H1 (cell line): ENCODE data around the gene RNASE13. TPM values are rescaled to one million over a fixed set of nuclear protein-coding genes. Genes with fewer than 3 reads are reported as not detected.

Source experiments
- CTCF ChIA-PET: fragments of 300-600 bp; sonication (Branson Sonifier 250); formaldehyde crosslinking; loops from one replicate; lab custom pipeline; 2021; ENCODE audit not compliant: partially characterized antibody; lab: Charles Lee
- POLR2A ChIA-PET: fragments of 300-600 bp; sonication (Branson Sonifier 250); formaldehyde crosslinking; loops from one replicate; lab custom pipeline; 2021; ENCODE audit warnings: inconsistent platforms; ENCODE audit not compliant: partially characterized antibody; lab: Charles Lee
- DNase-seq, 2 experiments: peaks; one replicate each; pipeline versions ENCODE4 v3.0.0 to v3.0.0-alpha.2; 2010 to 2022; ENCODE audit warnings: low spot score in 2 of 2, low read depth in 1 of 2, mixed read lengths in 1 of 2
- FAIRE-seq: peaks from 2 replicates; lab custom pipeline; 2011; peaks lifted over from hg19 to GRCh38; lab: Jason Lieb, UNC
- H2AFZ ChIP-seq: 2 replicates; pipeline ENCODE4 v1.8.1; 2012; ENCODE audit warnings: low read length, inconsistent platforms
- H2AK5ac ChIP-seq: 2 replicates; pipeline ENCODE4 v1.6.1; 2013; ENCODE audit warnings: low read depth, low read length
- H2BK120ac ChIP-seq: replicated peaks from 2 replicates; pipeline ENCODE3; 2013; ENCODE audit warnings: low read depth, low read length, inconsistent platforms
- H2BK12ac ChIP-seq: 2 replicates; pipeline ENCODE4 v1.6.1; 2013; ENCODE audit warnings: low read depth, low read length
- H2BK15ac ChIP-seq: 2 replicates; pipeline ENCODE4 v1.6.1; 2013; ENCODE audit warnings: low read length
- H2BK20ac ChIP-seq: 2 replicates; pipeline ENCODE4 v1.6.1; 2013; ENCODE audit warnings: low read length
- H2BK5ac ChIP-seq: 2 replicates; pipeline ENCODE4 v1.6.1; 2013; ENCODE audit warnings: low read depth, low read length
- H3K14ac ChIP-seq: 2 replicates; pipeline ENCODE4 v1.6.1; 2013; ENCODE audit warnings: inconsistent platforms; ENCODE audit not compliant: insufficient read length
- H3K18ac ChIP-seq: 2 replicates; pipeline ENCODE4 v1.6.1; 2013; ENCODE audit warnings: low read length; ENCODE audit errors: extremely low read depth
- H3K23ac ChIP-seq: 2 replicates; pipeline ENCODE4 v1.6.1; 2013; ENCODE audit warnings: inconsistent platforms; ENCODE audit not compliant: insufficient read length
- H3K23me2 ChIP-seq: 2 replicates; pipeline ENCODE4 v1.6.1; 2013; ENCODE audit warnings: low read depth, low read length
- H3K27ac ChIP-seq: 2 replicates; pipeline ENCODE4 v1.6.1; 2011; ENCODE audit warnings: low read depth, low read length, inconsistent platforms
- H3K27me3 ChIP-seq, 4 experiments: replicated peaks in 1 of 4; 1 replicate in 1 of 4; 2 replicates in 3 of 4; pipeline versions ENCODE4 v1.6.1 to v1.8.1; 2011 to 2013; ENCODE audit warnings: low read length in 3 of 4, mild to moderate bottlenecking in 3 of 4, inconsistent platforms in 2 of 4, mixed read lengths in 2 of 4, moderate library complexity in 1 of 4; ENCODE audit not compliant: control insufficient read depth in 3 of 4, insufficient read depth in 3 of 4; ENCODE audit errors: extremely low read depth in 1 of 4
- H3K36me3 ChIP-seq, 4 experiments: 2 replicates each; pipeline versions ENCODE4 v1.6.1 to v1.8.1; 2011 to 2013; ENCODE audit warnings: mild to moderate bottlenecking in 4 of 4, low read length in 3 of 4, moderate library complexity in 2 of 4, control low read depth in 1 of 4, inconsistent platforms in 1 of 4; ENCODE audit not compliant: insufficient read depth in 4 of 4, control insufficient read depth in 2 of 4
- H3K4ac ChIP-seq: replicated peaks from 2 replicates; pipeline ENCODE3; 2013; ENCODE audit warnings: low read length, low read depth, mixed read lengths, inconsistent platforms; ENCODE audit not compliant: insufficient read length
- H3K4me1 ChIP-seq, 4 experiments: replicated peaks in 1 of 4; 1 replicate in 1 of 4; 2 replicates in 3 of 4; pipeline versions ENCODE4 v1.6.1 to v1.8.1; 2011 to 2013; ENCODE audit warnings: low read length in 3 of 4, inconsistent platforms in 2 of 4, mixed read lengths in 1 of 4; ENCODE audit not compliant: insufficient read depth in 4 of 4, control insufficient read depth in 3 of 4
- H3K4me2 ChIP-seq, 2 experiments: 2 replicates each; pipeline versions ENCODE4 v1.6.1 to v1.8.1; 2011 to 2013; ENCODE audit warnings: low read depth in 2 of 2, low read length in 2 of 2, control low read depth in 1 of 2, inconsistent platforms in 1 of 2, mild to moderate bottlenecking in 1 of 2; ENCODE audit not compliant: insufficient read depth in 1 of 2
- H3K4me3 ChIP-seq, 4 experiments: fragments of 200-600, 300-600 bp in 1 of 4; sonication (generic), shearing (Covaris generic), sonication (Bioruptor Twin) in 1 of 4; 2 replicates each; pipeline versions ENCODE4 v1.5.1 to v1.8.1; 2011 to 2016; ENCODE audit warnings: low read length in 4 of 4, low read depth in 3 of 4, control low read depth in 2 of 4, inconsistent platforms in 2 of 4, mild to moderate bottlenecking in 2 of 4, mixed read lengths in 1 of 4, moderate library complexity in 1 of 4; ENCODE audit not compliant: insufficient read depth in 2 of 4; ENCODE audit errors: extremely low read depth in 1 of 4
- H3K56ac ChIP-seq: replicated peaks from 2 replicates; pipeline ENCODE3; 2013; ENCODE audit warnings: low read depth, mild to moderate bottlenecking, mixed read lengths, low read length, inconsistent platforms; ENCODE audit not compliant: insufficient read length
- H3K79me1 ChIP-seq: 2 replicates; pipeline ENCODE4 v1.6.1; 2013; ENCODE audit warnings: low read depth, low read length, control low read depth
- H3K79me2 ChIP-seq, 2 experiments: 2 replicates each; pipeline versions ENCODE4 v1.6.1 to v1.8.1; 2012 to 2013; ENCODE audit warnings: low read length in 2 of 2, mild to moderate bottlenecking in 2 of 2, inconsistent platforms in 1 of 2; ENCODE audit not compliant: insufficient read depth in 2 of 2, control insufficient read depth in 1 of 2
- H3K9ac ChIP-seq, 4 experiments: replicated peaks in 1 of 4; 1 replicate in 1 of 4; 2 replicates in 3 of 4; pipeline versions ENCODE4 v1.6.1 to v1.8.1; 2011 to 2013; ENCODE audit warnings: low read depth in 3 of 4, low read length in 3 of 4, control low read depth in 2 of 4, mild to moderate bottlenecking in 2 of 4, moderate library complexity in 2 of 4, inconsistent platforms in 1 of 4; ENCODE audit errors: extremely low read depth in 1 of 4
- H3K9me3 ChIP-seq, 2 experiments: 2 replicates each; pipeline versions ENCODE4 v1.6.1 to v1.8.1; 2012 to 2013; ENCODE audit warnings: mild to moderate bottlenecking in 2 of 2, moderate library complexity in 2 of 2, control low read depth in 1 of 2, inconsistent platforms in 1 of 2, low read depth in 1 of 2, low read length in 1 of 2, mixed read lengths in 1 of 2; ENCODE audit not compliant: insufficient read depth in 2 of 2
- H4K20me1 ChIP-seq, 2 experiments: replicated peaks in 1 of 2; 2 replicates each; pipeline versions ENCODE3 to v1.8.1; 2011 to 2013; ENCODE audit warnings: inconsistent platforms in 2 of 2, low read length in 2 of 2, mild to moderate bottlenecking in 1 of 2; ENCODE audit not compliant: insufficient read depth in 2 of 2, control insufficient read depth in 1 of 2
- H4K5ac ChIP-seq: 2 replicates; pipeline ENCODE4 v1.6.1; 2013; ENCODE audit warnings: low read length, low read depth, mixed read lengths, inconsistent platforms; ENCODE audit not compliant: insufficient read length
- H4K8ac ChIP-seq: 2 replicates; pipeline ENCODE4 v1.8.0; 2013; ENCODE audit warnings: mild to moderate bottlenecking, moderate library complexity, low read length, inconsistent platforms; ENCODE audit not compliant: insufficient read depth; ENCODE audit errors: extremely low read depth
- H4K91ac ChIP-seq: replicated peaks from 2 replicates; pipeline ENCODE3; 2013; ENCODE audit warnings: low read length, mixed read lengths, inconsistent platforms; ENCODE audit not compliant: insufficient read length
- ASH2L ChIP-seq: fragments of 200-600, 300-600 bp; sonication (generic); IDR thresholded peaks from one replicate; pipeline ENCODE4 v1.7.1; 2017; ENCODE audit warnings: low read length
- BACH1 ChIP-seq: IDR thresholded peaks from 2 replicates; pipeline ENCODE4 v1.6.1; 2012; ENCODE audit warnings: low read length, improper control_type of control experiment
- BCL11A ChIP-seq, 2 experiments: IDR thresholded peaks; one replicate each; pipeline ENCODE4 v1.6.1; 2011; ENCODE audit warnings: low read depth in 2 of 2, low read length in 2 of 2, mild to moderate bottlenecking in 2 of 2
- CBX8 ChIP-seq: fragments of 300-800, 300-1000 bp; sonication (generic); IDR thresholded peaks from 2 replicates; pipeline ENCODE4 v1.7.1; 2016; ENCODE audit warnings: low read depth, low read length, borderline replicate concordance
- CREB1 ChIP-seq: IDR thresholded peaks from 2 replicates; pipeline ENCODE4 v1.6.1; 2012; ENCODE audit warnings: inconsistent platforms
- EGR1 ChIP-seq: IDR thresholded peaks from 2 replicates; pipeline ENCODE4 v1.6.1; 2011; ENCODE audit warnings: low read depth, low read length, borderline replicate concordance
- EZH2 ChIP-seq: fragments of 200-600 bp; sonication (generic); IDR thresholded peaks from 2 replicates; pipeline ENCODE4 v1.7.1; 2012; ENCODE audit warnings: low read depth, mild to moderate bottlenecking, moderate library complexity, low read length, inconsistent platforms; ENCODE audit not compliant: severe bottlenecking
- GTF2F1 ChIP-seq: IDR thresholded peaks from 2 replicates; pipeline ENCODE4 v1.6.1; 2012; ENCODE audit warnings: low read depth, low read length, improper control_type of control experiment, borderline replicate concordance
- HDAC2 ChIP-seq, 2 experiments: fragments of 300-600 bp in 1 of 2; sonication (generic) in 1 of 2; IDR thresholded peaks; 2 replicates each; pipeline ENCODE4 v1.6.1; 2011 to 2012; ENCODE audit warnings: low read depth in 2 of 2, low read length in 2 of 2, mild to moderate bottlenecking in 2 of 2, moderate library complexity in 2 of 2, borderline replicate concordance in 1 of 2, inconsistent platforms in 1 of 2
- JUND ChIP-seq: IDR thresholded peaks from 2 replicates; pipeline ENCODE4 v1.6.1; 2011; ENCODE audit warnings: mild to moderate bottlenecking, improper control_type of control experiment, low read length
- RBBP5 ChIP-seq: IDR thresholded peaks from 2 replicates; pipeline ENCODE4 v1.7.1; 2012; ENCODE audit warnings: low read depth, mild to moderate bottlenecking, inconsistent platforms, low read length, moderate library complexity, borderline replicate concordance
- SIN3A ChIP-seq, 2 experiments: IDR thresholded peaks in 1 of 2; conservative IDR thresholded peaks in 1 of 2; 2 replicates each; pipeline ENCODE4 v1.6.1; 2011 to 2012; ENCODE audit warnings: low read length in 2 of 2, improper control_type of control experiment in 1 of 2, low read depth in 1 of 2, mild to moderate bottlenecking in 1 of 2
- SIRT6 ChIP-seq: IDR thresholded peaks from one replicate; pipeline ENCODE4 v1.7.1; 2012; ENCODE audit warnings: low read length, inconsistent platforms
- SP4 ChIP-seq: IDR thresholded peaks from 2 replicates; pipeline ENCODE4 v1.6.1; 2012; ENCODE audit warnings: low read length, inconsistent platforms
- ZNF274 ChIP-seq: IDR thresholded peaks from 2 replicates; pipeline ENCODE4 v1.7.0; 2012; ENCODE audit warnings: low read length, borderline replicate concordance; ENCODE audit errors: extremely low read depth
- WGBS, 2 experiments: shearing (Covaris generic) in 1 of 2; methylation state at CpG; one replicate each; pipeline versions ENCODE4 v1.1.6 to v1.1.7; 2013 to 2015; ENCODE audit warnings: low lambda C conversion rate in 2 of 2, mixed read lengths in 2 of 2, inconsistent platforms in 1 of 2, low coverage in 1 of 2, missing lambda C conversion rate in 1 of 2; ENCODE audit not compliant: insufficient replicate concordance in 2 of 2, insufficient coverage in 1 of 2, insufficient read length in 1 of 2; ENCODE audit errors: extremely low coverage in 1 of 2, missing lambda C conversion rate in 1 of 2; 5-methylcytosine and 5-hydroxymethylcytosine counted together
- polyA plus RNA-seq, 7 experiments: library from polyadenylated mRNA; depleted of rRNA in 3 of 7; stranded (reverse) in 5 of 7; unstranded in 2 of 7; fragments of >200 nt in 5 of 7; fragments of 200-250 nt in 2 of 7; gene quantifications; 1 replicate in 5 of 7; 2 replicates in 1 of 7; 4 replicates in 1 of 7; pipeline versions ENCODE4 v1.2.1 to v1.2.3, GENCODE V29; 2011 to 2013; ENCODE audit warnings: missing spikeins in 2 of 7, mixed read lengths in 2 of 7
- total RNA-seq: library from RNA; stranded (reverse); fragmentation: NEBNext Ultra II Directional; extraction: Animal tissue kit (Norgen Biotek cat#: 25700); gene quantifications from 2 replicates; pipeline ENCODE4 v1.2.1, GENCODE V29; 2021

RNASE13 gene
- total and polyA plus RNA-seq, 2 of the 8 experiments (the other 6 are each of a cell fraction or from before 2014, with no cell fraction given) = not detected

GRCh38 chr14:20997115-20997514, 37.5 kb downstream of the RNASE13 start:
- POLR2A ChIA-PET = interaction anchor here (0.6 to 1.8 kb wide), 5 partner anchors 9 to 173 kb away, joined by 3 to 4 read pairs (median 4); no protein-coding TSS in a partner anchor
- 83% methylated on average over 4 of the region's 4 CpGs; no CpG with 5 or more reads in 1 of the 2 experiments for WGBS, 2 experiments
- H3K36me3 ChIP-seq = peaks cover 25 to 47% (median 36%) of the 10 kb centered on the region in 4 experiments
- no peak for TF ChIP-seq EGR1
- no peak for TF ChIP-seq RBBP5
- TF ChIP-seq BACH1 = no peak
- no peak for TF ChIP-seq BCL11A (IDR thresholded peaks at IDR 0.05; ENCODE audit: low read depth in 2 of 2, low read length in 2 of 2)
- no peak for TF ChIP-seq EZH2
- TF ChIP-seq CBX8 = no peak
- TF ChIP-seq HDAC2 (IDR thresholded peaks at IDR 0.05; ENCODE audit: borderline replicate concordance in 1 of 2, low read depth in 2 of 2, low read length in 2 of 2) = no peak
- no peak for TF ChIP-seq SIN3A (conservative IDR thresholded peaks at IDR 0.05 in 1 of 2, IDR thresholded peaks at IDR 0.05 in 1 of 2; ENCODE audit: low read depth in 1 of 2, low read length in 2 of 2)
- no peak for TF ChIP-seq GTF2F1
- TF ChIP-seq SIRT6 = no peak
- TF ChIP-seq SP4 = no peak
- TF ChIP-seq CREB1 = no peak
- TF ChIP-seq JUND = no peak
- no peak for TF ChIP-seq ASH2L
- TF ChIP-seq ZNF274 = no peak

More at GRCh38 chr14:20997115-20997514, 37.5 kb downstream of the RNASE13 start:
- no peaks in the 10 kb centered on the region for H3K27me3 ChIP-seq
- no peak overlapping the region for H3K4ac ChIP-seq
- H3K4me3 ChIP-seq = no peak overlapping the region
- H2BK12ac ChIP-seq = no peak overlapping the region
- CTCF ChIA-PET = interaction anchor here (0.6 to 10.6 kb wide), 13 partner anchors 9 to 666 kb away, joined by 3 to 117 read pairs (median 5); partner anchors contain the start of gene RNASE1
- H2AFZ ChIP-seq = no peak overlapping the region
- no peak overlapping the region for H2AK5ac ChIP-seq
- H4K20me1 ChIP-seq = peaks cover 0 to 2% of the 10 kb centered on the region in 2 experiments
- no peak overlapping the region for H3K23ac ChIP-seq
- H2BK120ac ChIP-seq = no peak overlapping the region
- no peak overlapping the region for H3K56ac ChIP-seq
- no peak overlapping the region for H3K18ac ChIP-seq
- no peak overlapping the region for H2BK5ac ChIP-seq
- H3K14ac ChIP-seq = no peak overlapping the region
- no peaks in the 10 kb centered on the region for H3K79me1 ChIP-seq
- no peaks in the 10 kb centered on the region for H3K79me2 ChIP-seq
- no peak overlapping the region for H4K5ac ChIP-seq
- no peak overlapping the region for H2BK15ac ChIP-seq
- H3K23me2 ChIP-seq = no peaks in the 10 kb centered on the region; the same call in 1 of the 2 replicates
- no peaks in the 10 kb centered on the region for H3K9me3 ChIP-seq
- no peak overlapping the region for H4K8ac ChIP-seq
- DNase-seq (no peak), FAIRE-seq (no peak)
- H3K27ac ChIP-seq = no peak overlapping the region
- no peak overlapping the region for H4K91ac ChIP-seq
- peaks cover 2 to 6% (median 5%) of the 10 kb centered on the region in 4 experiments; a peak in 5 of 7 replicates for H3K4me1 ChIP-seq
- no peak overlapping the region for H3K9ac ChIP-seq
- H3K4me2 ChIP-seq = no peak overlapping the region
- H2BK20ac ChIP-seq = no peak overlapping the region
